C4-2B (cell line): ENCODE results near the gene TXNDC11.
"Not testable (repeated sequence)": the region's sequence is repeated elsewhere in the genome, so short reads cannot be mapped to it uniquely, and the experiment has no call there.

ENCODE experiments used
- H3K27ac ChIP-seq: fragments of 450-650 bp; 2 replicates; pipeline ENCODE4 v1.5.1; 2017
- ZFX ChIP-seq: fragments of 450-650 bp; IDR thresholded peaks from 2 replicates; pipeline ENCODE4 v1.6.1; 2017
- TF ChIP-seq, protein P1 (sequence below): fragments of 450-650 bp; conservative IDR thresholded peaks from 2 replicates; pipeline ENCODE4 v1.5.1; 2017; ENCODE audit warnings: mild to moderate bottlenecking

Gene TXNDC11, protein sequence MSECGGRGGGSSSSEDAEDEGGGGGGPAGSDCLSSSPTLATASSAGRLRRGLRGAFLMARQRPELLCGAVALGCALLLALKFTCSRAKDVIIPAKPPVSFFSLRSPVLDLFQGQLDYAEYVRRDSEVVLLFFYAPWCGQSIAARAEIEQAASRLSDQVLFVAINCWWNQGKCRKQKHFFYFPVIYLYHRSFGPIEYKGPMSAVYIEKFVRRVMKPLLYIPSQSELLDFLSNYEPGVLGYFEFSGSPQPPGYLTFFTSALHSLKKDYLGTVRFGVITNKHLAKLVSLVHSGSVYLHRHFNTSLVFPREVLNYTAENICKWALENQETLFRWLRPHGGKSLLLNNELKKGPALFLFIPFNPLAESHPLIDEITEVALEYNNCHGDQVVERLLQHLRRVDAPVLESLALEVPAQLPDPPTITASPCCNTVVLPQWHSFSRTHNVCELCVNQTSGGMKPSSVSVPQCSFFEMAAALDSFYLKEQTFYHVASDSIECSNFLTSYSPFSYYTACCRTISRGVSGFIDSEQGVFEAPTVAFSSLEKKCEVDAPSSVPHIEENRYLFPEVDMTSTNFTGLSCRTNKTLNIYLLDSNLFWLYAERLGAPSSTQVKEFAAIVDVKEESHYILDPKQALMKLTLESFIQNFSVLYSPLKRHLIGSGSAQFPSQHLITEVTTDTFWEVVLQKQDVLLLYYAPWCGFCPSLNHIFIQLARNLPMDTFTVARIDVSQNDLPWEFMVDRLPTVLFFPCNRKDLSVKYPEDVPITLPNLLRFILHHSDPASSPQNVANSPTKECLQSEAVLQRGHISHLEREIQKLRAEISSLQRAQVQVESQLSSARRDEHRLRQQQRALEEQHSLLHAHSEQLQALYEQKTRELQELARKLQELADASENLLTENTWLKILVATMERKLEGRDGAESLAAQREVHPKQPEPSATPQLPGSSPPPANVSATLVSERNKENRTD

GRCh38 chr16:11742536-11743307 is at the start of gene TXNDC11:
Gene TXNDC11, minus strand, starts transcription at chr16:11742857. Its CDS starts 127 bp downstream, at chr16:11742730.
- H3K27ac ChIP-seq, result peak within 1 kb of the TSS; percentile 98
- TF ChIP-seq, protein P1, sequence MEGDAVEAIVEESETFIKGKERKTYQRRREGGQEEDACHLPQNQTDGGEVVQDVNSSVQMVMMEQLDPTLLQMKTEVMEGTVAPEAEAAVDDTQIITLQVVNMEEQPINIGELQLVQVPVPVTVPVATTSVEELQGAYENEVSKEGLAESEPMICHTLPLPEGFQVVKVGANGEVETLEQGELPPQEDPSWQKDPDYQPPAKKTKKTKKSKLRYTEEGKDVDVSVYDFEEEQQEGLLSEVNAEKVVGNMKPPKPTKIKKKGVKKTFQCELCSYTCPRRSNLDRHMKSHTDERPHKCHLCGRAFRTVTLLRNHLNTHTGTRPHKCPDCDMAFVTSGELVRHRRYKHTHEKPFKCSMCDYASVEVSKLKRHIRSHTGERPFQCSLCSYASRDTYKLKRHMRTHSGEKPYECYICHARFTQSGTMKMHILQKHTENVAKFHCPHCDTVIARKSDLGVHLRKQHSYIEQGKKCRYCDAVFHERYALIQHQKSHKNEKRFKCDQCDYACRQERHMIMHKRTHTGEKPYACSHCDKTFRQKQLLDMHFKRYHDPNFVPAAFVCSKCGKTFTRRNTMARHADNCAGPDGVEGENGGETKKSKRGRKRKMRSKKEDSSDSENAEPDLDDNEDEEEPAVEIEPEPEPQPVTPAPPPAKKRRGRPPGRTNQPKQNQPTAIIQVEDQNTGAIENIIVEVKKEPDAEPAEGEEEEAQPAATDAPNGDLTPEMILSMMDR, result no peak
- peak; percentile 97 for TF ChIP-seq ZFX

GRCh38 chr16:11791144-11791828 is 48.6 kb upstream of the TXNDC11 start:
- no peak overlapping the region for H3K27ac ChIP-seq
- TF ChIP-seq, protein P1, result no peak
- no peak for TF ChIP-seq ZFX

- TF ChIP-seq, protein P1, result no peak
- no peak for TF ChIP-seq ZFX
- H3K27ac ChIP-seq, result no peak overlapping the region
These were observed 46.3 kb upstream of the TXNDC11 start for GRCh38 chr16:11788914-11789313.

- not testable (repeated sequence) for H3K27ac ChIP-seq
These were observed 42.4 kb upstream of the TXNDC11 start for GRCh38 chr16:11784980-11785599.

GRCh38 chr16:11784381-11784780 is 41.7 kb upstream of the TXNDC11 start:
- not testable (repeated sequence) for H3K27ac ChIP-seq

GRCh38 chr16:11784038-11784369 is 41.3 kb upstream of the TXNDC11 start:
- no peak overlapping the region for H3K27ac ChIP-seq
- TF ChIP-seq, protein P1, result no peak
- TF ChIP-seq ZFX, result no peak

DNA sequence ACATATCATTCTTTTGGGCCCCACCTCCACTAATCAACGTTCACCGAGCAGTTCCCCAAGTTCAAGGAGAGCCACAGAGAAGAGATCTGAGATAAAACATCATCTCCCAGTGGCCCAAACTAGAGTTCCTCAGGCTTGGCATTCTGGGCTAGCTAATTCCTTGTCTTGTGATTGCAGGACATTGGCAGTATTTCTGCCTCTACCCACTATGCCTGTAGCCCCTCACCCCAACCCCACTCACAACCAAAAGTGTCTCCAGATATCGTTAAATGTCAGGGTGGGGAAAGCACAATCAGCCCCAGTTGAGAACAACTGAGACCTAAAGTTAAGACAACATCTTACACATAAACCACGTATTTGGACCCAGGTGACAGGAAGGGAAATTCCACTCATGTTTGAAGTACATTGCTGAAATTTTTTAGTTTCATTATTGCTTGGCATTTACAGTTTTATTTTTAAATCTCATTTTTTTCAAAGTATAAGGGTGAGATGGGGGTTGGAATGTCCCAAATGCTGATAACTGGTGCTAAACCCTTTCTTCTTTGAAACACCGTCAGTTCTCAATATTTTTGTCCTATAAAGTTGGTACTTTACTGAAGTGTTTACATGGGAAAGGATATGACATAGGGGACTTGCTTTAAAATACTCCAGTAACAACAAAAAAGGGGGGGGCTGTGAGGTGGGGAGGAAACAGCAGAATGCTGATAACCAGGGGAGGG is 40.8 kb upstream of the TXNDC11 start:
- peak overlapping the region; percentile 72; the same call in 1 of the 2 replicates for H3K27ac ChIP-seq

More for the DNA sequence above, 40.8 kb upstream of the TXNDC11 start:
- TF ChIP-seq, protein P1, result no peak
- no peak for TF ChIP-seq ZFX
